ENCODE data around the gene LTBP1.
"Not testable (repeated sequence)": the region's sequence is repeated elsewhere in the genome, so short reads cannot be mapped to it uniquely, and the experiment has no call there.

The LTBP1 gene

GRCh38 chr2:33208400-33208799 lies 261.6 kb downstream of the LTBP1 start:
- DNase-seq: no peak

GRCh38 chr2:33209976-33210375 lies 263.2 kb downstream of the LTBP1 start:
- no peak for DNase-seq

- no peak for DNase-seq
These were observed 263.9 kb downstream of the LTBP1 start for GRCh38 chr2:33210626-33211025.

GRCh38 chr2:33212151-33212550 lies 265.4 kb downstream of the LTBP1 start:
- DNase-seq: no peak

- no peak for DNase-seq
These were observed 266.5 kb downstream of the LTBP1 start for GRCh38 chr2:33213244-33213643.

GRCh38 chr2:33213648-33214047 lies 266.9 kb downstream of the LTBP1 start:
- DNase-seq: no peak

- DNase-seq: no peak
These were observed 267.7 kb downstream of the LTBP1 start for GRCh38 chr2:33214436-33214835.

- DNase-seq: no peak
These were observed 268.1 kb downstream of the LTBP1 start for GRCh38 chr2:33214857-33215256.

GRCh38 chr2:33215299-33215698 lies 268.5 kb downstream of the LTBP1 start:
- DNase-seq: no peak

GRCh38 chr2:33215983-33216382 lies 269.2 kb downstream of the LTBP1 start:
- no peak for DNase-seq

- DNase-seq: no peak
These were observed 269.9 kb downstream of the LTBP1 start for GRCh38 chr2:33216508-33217182.

- no peak for DNase-seq
These were observed 270.7 kb downstream of the LTBP1 start for GRCh38 chr2:33217406-33217805.

- no peak for DNase-seq
These were observed 272.4 kb downstream of the LTBP1 start for GRCh38 chr2:33219114-33219513.

GRCh38 chr2:33219850-33220275 lies 273.1 kb downstream of the LTBP1 start:
- no peak for DNase-seq

GRCh38 chr2:33220533-33220932 lies 273.8 kb downstream of the LTBP1 start:
- DNase-seq: no peak

GRCh38 chr2:33221046-33221784 lies 274.5 kb downstream of the LTBP1 start:
- DNase-seq: no peak

GRCh38 chr2:33222309-33222708 lies 275.6 kb downstream of the LTBP1 start:
- DNase-seq: no peak

GRCh38 chr2:33223856-33224255 lies 277.1 kb downstream of the LTBP1 start:
- DNase-seq: no peak

- DNase-seq: no peak
These were observed 278.6 kb downstream of the LTBP1 start for GRCh38 chr2:33225350-33225749.

- DNase-seq: no peak
These were observed 279.8 kb downstream of the LTBP1 start for GRCh38 chr2:33226546-33226945.

GRCh38 chr2:33229646-33230045 lies 282.9 kb downstream of the LTBP1 start:
- DNase-seq: no peak

- DNase-seq: no peak
These were observed 283.4 kb downstream of the LTBP1 start for GRCh38 chr2:33230195-33230594.

GRCh38 chr2:33230842-33231241 lies 284.1 kb downstream of the LTBP1 start:
- DNase-seq: no peak

- not testable (repeated sequence) for DNase-seq
These were observed 288.8 kb downstream of the LTBP1 start for GRCh38 chr2:33235559-33235958.

Data from NCI-H1092 (cell line).